SKM-1 (cell line): ENCODE data around the gene SEMA3B.
"Not testable (repeated sequence)": the region's sequence is repeated elsewhere in the genome, so short reads cannot be mapped to it uniquely, and the experiment has no call there.

ENCODE experiments used
- DNase-seq: peaks from one replicate; lab custom pipeline; 2025; ENCODE audit not compliant: unreplicated experiment; lab: John Stamatoyannopoulos, UW

The SEMA3B gene

GRCh38 chr3:50271314-50271936, 2.5 kb downstream of the SEMA3B start:
- no peak for DNase-seq

DNA sequence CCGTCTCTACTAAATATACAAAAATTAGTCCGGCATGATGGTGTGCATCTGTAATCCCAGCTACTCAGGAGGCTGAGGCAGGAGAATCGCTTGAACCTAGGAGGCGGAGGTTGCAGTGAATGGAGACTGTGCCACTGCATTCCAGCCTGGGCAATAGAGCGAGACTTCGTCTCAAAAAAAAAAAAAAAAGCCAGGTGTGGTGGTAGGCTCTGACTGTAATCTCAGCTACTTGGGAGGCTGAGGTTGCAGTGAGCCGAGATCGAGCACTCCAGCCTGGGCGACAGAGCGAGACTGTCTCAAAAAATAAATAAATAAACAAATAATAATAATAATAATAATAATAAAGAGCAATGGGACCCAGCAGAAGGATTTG, 3.6 kb downstream of the SEMA3B start:
- not testable (repeated sequence) for DNase-seq

- DNase-seq, result peak; percentile 58
Measured at GRCh38 chr3:50272911-50273688, 4.2 kb downstream of the SEMA3B start.

GRCh38 chr3:50273689-50274065, 4.7 kb downstream of the SEMA3B start:
- no peak for DNase-seq

- DNase-seq, result peak; percentile 35
Measured at GRCh38 chr3:50274371-50275104, 5.6 kb downstream of the SEMA3B start.

- DNase-seq, result no peak
Measured at GRCh38 chr3:50275141-50275995, 6.4 kb downstream of the SEMA3B start.

DNA sequence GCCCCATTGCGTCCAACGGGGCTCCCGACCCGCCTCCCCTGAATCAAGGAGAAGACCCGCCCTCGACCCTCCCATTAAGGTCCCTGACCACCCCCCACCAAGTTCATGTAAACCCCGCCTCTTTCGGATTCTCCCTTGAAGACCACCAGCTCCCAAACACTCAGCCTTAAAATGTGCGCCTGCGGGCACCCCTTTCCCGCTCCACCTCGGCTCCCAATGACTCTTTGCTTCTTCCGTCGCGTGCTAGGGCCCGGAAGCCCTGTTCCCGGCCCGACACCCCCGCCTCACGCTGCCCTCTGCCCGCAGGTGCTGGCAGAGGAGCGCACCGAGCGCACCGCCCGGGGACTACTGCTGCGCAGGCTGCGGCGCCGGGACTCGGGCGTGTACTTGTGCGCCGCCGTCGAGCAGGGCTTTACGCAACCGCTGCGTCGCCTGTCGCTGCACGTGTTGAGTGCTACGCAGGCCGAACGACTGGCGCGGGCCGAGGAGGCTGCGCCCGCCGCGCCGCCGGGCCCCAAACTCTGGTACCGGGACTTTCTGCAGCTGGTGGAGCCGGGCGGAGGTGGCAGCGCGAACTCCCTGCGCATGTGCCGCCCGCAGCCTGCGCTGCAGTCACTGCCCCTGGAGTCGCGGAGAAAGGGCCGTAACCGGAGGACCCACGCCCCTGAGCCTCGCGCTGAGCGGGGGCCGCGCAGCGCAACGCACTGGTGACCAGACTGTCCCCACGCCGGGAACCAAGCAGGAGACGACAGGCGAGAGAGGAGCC, 7.2 kb downstream of the SEMA3B start:
- no peak for DNase-seq

GRCh38 chr3:50276762-50277101, 7.8 kb downstream of the SEMA3B start:
- no peak for DNase-seq

DNA sequence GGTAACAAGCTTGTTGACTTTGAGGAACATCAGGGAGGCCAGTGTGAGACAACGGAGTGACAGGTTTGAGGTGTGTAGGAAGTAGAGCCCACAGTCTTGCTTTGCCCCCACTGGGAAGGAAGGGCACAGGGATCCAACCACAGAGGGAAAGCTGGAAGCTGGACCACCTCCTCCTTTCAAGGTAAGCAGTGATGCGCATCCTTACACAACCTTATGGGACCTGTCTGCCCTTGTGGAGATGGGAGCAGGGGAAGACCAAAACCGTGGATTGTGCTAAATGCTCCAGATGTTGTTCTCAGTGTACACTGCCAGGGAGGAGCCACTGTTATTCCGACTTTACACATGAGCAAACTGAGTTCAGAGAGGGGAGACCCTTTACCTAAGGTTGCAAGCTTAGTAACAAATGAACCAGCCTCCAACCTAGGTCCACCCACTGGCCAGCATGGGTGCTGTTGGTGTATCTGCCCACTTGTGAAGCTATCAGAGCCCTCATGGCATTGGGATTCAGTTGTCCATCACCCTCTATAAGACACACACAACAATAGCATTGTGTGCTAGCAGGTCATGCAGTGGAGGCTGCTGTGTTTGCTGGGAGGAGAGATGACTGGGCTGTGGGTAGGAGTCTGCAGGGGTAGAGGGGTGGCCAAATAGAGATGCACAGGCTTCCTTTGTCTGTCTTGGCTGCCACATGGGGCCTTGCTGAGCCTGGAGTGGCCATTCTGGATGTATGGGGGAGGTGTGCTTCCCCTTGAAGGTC, 9.4 kb downstream of the SEMA3B start:
- DNase-seq, result no peak

DNA sequence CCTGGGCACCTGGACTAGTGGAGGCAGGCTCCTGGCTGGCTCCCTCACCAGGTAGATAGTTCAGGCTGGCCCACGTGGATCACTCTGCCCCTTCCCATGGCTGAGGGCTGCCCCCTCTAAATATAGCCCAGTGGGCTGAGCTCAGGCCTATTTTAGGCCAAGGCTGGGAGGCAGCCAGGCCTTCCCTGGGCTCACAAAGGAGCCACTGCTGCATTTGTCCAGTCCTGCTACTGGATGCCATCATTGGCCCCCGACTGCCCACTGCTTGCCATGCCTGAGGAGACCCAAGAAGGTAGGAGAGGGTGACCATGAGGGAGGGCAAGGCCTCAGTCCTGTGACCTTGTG, 9.9 kb downstream of the SEMA3B start, which contains the start of gene LSMEM2:
Gene LSMEM2, plus strand, starts transcription at position 208 of the 345 bp plus-strand sequence. Its CDS starts 27 bp downstream, at position 235.
- no peak for DNase-seq

DNA sequence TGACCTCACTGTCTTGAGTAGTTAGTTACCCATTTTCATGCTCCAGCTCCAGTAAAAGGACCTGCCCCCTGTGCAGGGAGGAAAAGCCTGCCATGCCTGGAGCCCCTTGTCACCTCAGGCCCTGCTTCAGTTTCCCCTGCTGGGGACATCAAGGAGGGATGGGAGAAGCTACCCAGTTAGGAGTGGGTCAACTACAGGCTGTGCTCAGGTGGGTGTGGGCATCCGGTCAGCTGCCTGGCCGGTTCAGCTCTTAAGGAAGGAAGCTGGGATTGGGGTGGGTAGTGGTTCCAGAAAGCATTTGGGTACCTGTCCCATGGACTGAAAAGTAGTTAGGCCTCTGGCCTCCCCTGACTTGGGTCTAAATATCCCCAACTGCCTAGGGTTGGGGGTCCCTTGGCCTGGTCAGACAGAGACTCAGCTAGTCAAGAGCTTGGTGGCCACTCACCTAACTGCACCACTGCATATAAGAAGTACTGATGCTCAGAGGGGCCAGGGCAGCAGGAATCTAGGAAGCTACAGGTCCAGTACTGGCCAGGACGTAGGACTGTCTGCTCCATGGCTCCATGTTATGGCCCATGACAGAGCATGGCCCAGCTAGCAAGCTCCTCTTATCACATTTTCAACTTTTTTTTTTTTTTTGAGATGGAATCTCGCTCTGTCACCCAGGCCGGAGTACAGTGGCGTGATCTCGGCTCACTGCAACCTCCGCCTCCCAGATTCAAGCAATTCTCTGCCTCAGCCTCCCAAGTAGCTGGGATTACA, 10.5 kb downstream of the SEMA3B start:
- DNase-seq, result no peak

GRCh38 chr3:50284121-50284520, 15.2 kb downstream of the SEMA3B start:
- DNase-seq, result not testable (repeated sequence)

DNA sequence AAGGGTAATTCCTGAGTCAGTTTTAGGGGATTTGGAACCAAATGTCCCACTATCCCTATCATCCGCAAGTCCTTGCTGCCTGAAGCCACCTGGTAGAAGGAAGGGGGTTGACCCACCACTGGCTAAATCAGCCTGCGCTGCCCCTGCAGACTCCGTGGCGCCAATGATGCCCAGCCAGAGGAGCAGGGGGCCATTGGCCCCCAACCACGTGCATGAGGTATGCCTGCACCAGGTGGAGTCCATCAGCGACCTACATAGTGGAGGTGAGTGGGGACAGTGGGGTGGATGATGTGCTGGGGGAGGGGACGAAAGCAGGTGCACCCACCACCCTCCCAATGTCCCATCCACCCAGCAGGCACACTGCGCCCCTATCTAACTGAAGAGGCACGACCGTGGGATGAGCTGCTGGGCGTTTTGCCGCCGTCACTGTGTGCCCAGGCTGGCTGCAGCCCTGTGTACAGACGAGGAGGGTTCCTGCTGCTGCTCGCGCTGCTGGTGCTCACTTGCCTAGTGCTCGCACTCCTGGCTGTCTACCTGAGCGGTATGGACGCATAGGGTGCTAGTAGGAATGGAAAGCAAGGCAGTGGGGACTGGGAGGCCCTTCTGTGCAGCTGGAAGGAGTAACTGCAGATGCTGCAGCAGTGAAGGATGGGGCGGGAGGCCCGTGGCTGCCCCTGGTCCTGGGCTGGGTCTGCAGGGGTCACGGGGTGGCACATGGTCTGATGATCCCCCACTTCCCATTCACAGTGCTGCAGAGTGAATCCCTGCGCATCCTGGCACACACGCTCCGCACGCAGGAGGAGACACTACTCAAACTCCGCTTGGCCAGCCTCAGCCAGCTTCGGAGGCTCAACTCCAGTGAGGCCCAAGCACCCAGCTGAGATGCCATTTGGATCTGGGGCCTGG, 17.6 kb downstream of the SEMA3B start:
- no peak for DNase-seq

DNA sequence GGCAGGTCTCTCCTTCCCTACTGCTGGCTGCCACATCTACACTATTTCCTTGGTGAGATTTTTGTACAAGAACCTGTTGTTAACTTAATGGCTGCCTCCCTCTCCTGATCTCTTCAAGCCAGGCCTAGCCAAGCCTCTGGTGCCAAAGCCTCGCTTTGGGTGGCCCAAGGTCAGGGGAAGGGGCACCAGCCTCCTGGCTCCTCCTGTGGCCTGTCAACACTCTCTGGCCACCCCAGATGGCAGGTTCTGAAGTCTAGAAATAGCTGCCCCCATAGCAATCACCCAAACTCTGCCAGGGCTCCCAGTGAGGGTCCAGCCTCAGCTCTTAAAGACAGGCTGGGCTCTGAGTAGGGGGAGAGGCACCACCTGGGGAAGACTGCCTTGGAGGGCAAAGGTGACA, 18.3 kb downstream of the SEMA3B start:
- DNase-seq, result no peak

GRCh38 chr3:50288387-50289007, 19.6 kb downstream of the SEMA3B start:
- DNase-seq, result no peak

DNA sequence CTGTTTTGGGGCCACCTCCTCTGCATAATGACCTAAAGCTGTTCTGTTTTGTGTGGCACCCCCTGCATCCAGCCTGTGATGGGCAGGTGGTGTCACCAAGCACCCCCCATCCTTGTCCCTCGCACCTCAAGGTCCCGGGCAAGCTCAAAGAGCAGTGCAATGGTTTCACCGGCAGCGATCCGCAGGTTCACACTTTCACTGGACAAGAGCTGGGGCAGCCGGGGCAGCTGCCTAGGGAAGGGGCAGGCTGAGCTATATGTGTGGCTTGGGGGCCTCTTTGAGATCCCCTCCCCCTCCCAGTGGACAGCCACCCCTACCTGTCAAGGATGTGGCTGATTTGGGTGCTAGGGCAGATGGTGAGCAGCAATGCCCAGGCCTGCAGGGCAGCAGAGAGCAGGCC, 20.2 kb downstream of the SEMA3B start:
- DNase-seq, result no peak

GRCh38 chr3:50290161-50290641, 21.3 kb downstream of the SEMA3B start:
- no peak for DNase-seq
